ENCODE data around the gene DEAF1.

GRCh38 chr11:598005-598680, 96.9 kb downstream of the DEAF1 start:
- TF ChIP-seq, protein P1, sequence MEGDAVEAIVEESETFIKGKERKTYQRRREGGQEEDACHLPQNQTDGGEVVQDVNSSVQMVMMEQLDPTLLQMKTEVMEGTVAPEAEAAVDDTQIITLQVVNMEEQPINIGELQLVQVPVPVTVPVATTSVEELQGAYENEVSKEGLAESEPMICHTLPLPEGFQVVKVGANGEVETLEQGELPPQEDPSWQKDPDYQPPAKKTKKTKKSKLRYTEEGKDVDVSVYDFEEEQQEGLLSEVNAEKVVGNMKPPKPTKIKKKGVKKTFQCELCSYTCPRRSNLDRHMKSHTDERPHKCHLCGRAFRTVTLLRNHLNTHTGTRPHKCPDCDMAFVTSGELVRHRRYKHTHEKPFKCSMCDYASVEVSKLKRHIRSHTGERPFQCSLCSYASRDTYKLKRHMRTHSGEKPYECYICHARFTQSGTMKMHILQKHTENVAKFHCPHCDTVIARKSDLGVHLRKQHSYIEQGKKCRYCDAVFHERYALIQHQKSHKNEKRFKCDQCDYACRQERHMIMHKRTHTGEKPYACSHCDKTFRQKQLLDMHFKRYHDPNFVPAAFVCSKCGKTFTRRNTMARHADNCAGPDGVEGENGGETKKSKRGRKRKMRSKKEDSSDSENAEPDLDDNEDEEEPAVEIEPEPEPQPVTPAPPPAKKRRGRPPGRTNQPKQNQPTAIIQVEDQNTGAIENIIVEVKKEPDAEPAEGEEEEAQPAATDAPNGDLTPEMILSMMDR (conservative IDR thresholded peaks at IDR 0.05; ENCODE audit: low read length) = no peak
- no peak for TF ChIP-seq EZH2phosphoT487 (IDR thresholded peaks at IDR 0.05; ENCODE audit: borderline replicate concordance)
